ENCODE measurements around the gene CDH12.

DNA sequence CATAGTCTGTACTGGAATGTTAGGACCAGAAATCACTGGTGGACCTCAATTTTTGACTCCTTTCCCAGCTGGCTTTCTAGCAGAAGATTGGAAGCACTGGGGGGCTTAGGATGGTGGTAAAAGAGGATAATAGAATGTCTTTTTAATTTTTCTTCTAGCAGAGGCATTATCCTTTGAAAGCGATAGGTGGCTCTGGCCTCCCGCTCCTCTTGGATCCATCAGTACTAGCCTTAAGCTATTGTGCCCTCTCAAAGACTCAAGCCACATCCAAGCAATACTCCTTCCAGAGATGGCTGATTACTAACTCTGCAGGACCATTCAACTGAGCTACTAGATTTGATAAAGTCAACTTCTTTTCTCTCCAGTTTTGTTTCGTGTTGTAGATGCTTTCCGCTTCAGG lies 610.6 kb downstream of the CDH12 start:
- TF ChIP-seq, protein P1, sequence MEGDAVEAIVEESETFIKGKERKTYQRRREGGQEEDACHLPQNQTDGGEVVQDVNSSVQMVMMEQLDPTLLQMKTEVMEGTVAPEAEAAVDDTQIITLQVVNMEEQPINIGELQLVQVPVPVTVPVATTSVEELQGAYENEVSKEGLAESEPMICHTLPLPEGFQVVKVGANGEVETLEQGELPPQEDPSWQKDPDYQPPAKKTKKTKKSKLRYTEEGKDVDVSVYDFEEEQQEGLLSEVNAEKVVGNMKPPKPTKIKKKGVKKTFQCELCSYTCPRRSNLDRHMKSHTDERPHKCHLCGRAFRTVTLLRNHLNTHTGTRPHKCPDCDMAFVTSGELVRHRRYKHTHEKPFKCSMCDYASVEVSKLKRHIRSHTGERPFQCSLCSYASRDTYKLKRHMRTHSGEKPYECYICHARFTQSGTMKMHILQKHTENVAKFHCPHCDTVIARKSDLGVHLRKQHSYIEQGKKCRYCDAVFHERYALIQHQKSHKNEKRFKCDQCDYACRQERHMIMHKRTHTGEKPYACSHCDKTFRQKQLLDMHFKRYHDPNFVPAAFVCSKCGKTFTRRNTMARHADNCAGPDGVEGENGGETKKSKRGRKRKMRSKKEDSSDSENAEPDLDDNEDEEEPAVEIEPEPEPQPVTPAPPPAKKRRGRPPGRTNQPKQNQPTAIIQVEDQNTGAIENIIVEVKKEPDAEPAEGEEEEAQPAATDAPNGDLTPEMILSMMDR (IDR thresholded peaks at IDR 0.05), result no peak
- TF ChIP-seq EP300 (IDR thresholded peaks at IDR 0.05), result no peak

Data from ovary (tissue), 3 donors.